Activated CD4-positive, alpha-beta T cell treated with anti-CD3 and anti-CD28 coated beads, Interleukin-10, Interleukin-2, amounts not matched to agents 100 ng/mL and 50 ng/mL, durations not matched to agents 16 hours and 8 hours (primary cell): ENCODE data around the gene GPS2.
"Not testable (repeated sequence)": the region's sequence is repeated elsewhere in the genome, so short reads cannot be mapped to it uniquely, and the experiment has no call there.

ENCODE experiments used
- DNase-seq: peaks from one replicate; pipeline ENCODE4 v3.0.0-alpha.2; 2020

Gene GPS2, protein sequence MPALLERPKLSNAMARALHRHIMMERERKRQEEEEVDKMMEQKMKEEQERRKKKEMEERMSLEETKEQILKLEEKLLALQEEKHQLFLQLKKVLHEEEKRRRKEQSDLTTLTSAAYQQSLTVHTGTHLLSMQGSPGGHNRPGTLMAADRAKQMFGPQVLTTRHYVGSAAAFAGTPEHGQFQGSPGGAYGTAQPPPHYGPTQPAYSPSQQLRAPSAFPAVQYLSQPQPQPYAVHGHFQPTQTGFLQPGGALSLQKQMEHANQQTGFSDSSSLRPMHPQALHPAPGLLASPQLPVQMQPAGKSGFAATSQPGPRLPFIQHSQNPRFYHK

DNA sequence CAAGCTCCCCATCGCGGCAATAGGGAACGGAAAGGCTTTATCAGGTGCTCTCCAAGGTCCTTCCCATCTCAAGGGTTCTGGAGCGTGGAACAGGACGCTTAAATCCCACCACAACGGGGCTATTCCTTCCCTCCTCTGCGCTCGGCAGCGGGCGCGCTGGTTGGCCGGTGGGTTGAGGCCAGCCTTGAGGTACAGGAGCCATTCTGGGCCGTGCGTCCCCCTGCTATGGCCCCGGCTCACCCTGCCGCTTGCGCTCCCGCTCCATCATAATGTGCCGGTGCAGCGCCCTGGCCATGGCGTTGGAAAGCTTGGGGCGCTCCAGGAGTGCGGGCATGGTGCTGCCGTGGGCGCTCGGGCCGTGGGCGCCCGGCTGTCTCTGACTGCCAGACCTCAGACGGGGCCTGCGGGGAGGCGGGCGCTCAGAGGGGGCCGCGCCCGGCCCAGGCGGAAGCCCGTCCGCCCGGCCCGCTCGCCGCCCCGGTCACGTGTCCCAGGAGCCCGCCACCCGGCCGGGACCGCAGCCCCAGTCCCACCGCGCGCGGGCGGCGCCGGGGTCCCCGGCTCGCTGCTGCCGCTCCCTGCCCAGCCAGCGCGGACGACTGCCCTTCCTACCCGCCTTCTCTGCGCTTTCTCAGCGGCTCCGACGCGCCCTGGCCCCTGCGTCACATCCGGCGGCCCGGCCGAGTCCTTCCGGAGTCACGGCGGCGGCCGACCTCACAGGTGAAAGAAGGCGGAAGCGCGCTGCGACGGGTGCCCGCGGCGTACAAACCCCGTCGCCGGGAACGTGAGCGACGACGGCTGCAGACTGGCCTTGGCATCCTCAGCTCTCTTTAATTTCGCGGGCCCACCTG is at the start of gene GPS2:
Gene GPS2, minus strand, starts transcription at position 642 of the 851 bp plus-strand sequence. Its CDS starts 308 bp downstream, at position 334.
- DNase-seq: peak; percentile 95

GRCh38 chr17:7363311-7363710 is 48.2 kb upstream of the GPS2 start:
- no peak for DNase-seq

GRCh38 chr17:7361906-7362305 is 46.7 kb upstream of the GPS2 start:
- no peak for DNase-seq

DNA sequence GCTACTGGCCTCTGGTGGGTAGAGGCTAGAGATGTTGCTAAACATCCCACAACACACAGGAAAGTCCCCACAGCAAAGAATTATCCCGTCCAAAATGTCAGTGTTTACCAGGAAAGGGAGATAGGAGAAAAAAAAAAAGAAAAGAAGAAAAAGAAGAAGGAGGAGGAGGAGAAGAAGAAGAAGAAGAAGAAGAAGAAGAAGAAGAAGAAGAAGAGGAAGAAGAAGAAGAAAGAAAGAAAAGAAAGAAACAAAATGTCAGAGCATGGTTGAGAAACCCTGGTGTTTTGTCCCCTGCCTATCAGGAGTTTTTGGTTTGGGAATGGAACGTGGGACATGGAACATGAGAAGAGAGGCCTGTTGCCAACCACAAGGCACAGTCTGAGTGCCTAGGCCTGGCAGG is 42.2 kb upstream of the GPS2 start:
- no peak for DNase-seq

DNA sequence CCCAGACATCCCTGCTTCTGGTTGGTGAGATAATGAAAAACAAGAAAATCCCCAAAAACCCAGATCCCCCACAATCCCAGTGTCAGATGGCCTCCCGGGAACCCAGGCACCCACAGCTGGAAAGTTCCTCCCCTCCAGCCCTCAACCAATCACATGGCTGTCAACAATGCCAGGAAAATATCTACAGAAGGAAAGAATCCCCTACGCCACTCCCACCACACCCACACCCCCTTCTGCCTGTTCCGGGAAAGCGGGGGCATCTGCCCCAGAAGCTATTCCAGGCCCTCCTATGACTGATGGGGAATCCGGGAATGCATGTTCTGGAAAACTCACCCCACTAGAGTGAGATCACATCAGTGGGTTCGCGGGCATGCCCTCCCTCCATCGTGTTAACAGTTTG is 41.6 kb upstream of the GPS2 start:
- no peak for DNase-seq

DNA sequence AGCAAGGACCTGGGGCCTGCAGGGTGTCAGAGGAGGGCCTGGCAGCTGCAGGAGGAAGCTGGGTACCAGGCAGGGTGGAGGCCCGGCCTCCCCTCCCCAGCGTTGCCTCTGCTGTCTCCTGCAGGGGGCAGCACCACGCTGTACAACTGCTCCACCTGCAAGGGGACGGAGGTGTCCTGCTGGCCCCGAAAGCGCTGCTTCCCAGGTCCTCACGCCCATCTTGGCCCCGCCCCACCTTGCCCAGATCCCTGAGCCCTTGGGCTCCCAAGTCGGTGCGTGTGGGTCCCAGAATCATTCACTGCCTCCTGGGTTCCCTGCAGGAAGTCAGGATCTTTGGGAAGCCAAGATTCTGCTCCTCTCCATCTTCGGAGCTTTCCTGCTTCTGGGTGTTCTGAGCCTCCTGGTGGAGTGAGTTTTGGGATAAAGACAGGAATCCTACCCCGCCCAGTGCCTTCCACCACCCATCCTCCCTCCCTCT is 41.0 kb upstream of the GPS2 start:
- peak; percentile 92 for DNase-seq

DNA sequence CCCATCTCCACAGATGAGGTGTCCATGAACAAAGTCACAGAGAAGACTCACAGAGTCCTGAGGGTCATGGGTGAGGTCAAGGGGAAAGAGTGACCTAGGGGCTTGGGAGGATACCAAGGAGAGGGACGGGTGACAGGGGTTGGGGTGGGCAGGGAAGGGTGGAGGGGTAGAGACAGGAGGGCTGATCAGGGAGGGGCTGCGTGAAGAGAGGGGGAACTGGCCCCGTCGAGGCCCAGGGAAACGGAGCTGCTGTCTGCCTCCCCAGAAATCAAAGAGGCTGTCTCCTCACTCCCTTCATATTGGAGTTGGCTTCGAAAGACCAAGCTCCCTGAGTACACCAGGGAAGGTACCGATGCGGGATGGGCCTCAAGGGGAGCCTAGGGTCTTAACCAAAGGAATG is 40.4 kb upstream of the GPS2 start:
- no peak for DNase-seq

- DNase-seq: no peak
Measured at GRCh38 chr17:7355053-7355452, 39.9 kb upstream of the GPS2 start, which contains the start of gene TMEM95. TSS of gene TMEM95 (plus strand) at chr17:7355156. CDS start at chr17:7355205, 49 bp downstream.

GRCh38 chr17:7354262-7354843 is 39.2 kb upstream of the GPS2 start:
- DNase-seq: peak; percentile 49

DNA sequence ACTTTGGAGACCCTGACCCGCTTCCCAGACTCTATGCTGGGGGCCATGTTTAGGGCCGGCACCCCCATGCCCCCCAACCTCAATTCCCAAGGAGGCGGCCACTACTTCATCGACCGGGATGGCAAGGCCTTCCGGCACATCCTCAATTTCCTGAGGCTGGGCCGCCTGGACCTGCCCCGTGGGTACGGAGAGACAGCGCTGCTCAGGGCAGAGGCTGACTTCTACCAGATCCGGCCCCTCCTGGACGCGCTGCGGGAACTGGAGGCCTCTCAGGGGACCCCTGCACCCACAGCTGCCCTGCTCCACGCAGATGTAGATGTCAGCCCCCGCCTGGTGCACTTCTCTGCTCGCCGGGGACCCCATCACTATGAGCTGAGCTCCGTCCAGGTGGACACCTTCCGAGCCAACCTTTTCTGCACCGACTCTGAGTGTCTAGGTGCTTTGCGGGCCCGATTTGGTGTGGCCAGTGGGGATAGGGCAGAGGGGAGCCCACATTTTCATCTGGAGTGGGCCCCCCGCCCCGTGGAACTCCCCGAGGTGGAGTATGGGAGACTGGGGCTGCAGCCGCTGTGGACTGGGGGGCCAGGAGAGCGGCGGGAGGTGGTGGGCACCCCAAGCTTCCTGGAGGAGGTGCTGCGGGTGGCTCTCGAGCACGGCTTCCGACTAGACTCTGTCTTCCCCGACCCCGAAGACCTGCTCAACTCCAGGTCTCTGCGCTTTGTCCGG is 37.9 kb upstream of the GPS2 start:
- no peak for DNase-seq

DNA sequence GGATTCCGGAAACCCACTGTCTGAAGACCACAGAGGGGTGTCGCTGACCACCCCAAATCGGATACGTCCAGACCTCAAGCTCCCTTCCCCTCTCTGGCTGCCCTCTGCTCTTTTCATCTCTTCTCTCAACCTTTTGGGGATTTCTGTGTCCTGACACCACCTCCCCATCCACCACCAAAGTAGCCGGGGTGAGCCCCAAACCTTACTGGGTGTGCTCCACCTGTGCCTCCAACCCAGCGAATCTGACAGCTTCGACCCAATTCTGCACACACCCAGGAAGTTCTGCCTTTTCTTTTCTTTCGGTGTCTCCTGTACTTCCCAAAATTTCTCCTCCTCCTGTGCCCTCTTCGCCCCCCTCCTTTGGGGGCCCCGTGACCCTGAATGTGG is 37.3 kb upstream of the GPS2 start:
- DNase-seq: no peak

- DNase-seq: peak; percentile 87
Measured at GRCh38 chr17:7351665-7352502, 36.7 kb upstream of the GPS2 start, which contains the start of gene KCTD11. TSS of gene KCTD11 (plus strand) at chr17:7352162.

DNA sequence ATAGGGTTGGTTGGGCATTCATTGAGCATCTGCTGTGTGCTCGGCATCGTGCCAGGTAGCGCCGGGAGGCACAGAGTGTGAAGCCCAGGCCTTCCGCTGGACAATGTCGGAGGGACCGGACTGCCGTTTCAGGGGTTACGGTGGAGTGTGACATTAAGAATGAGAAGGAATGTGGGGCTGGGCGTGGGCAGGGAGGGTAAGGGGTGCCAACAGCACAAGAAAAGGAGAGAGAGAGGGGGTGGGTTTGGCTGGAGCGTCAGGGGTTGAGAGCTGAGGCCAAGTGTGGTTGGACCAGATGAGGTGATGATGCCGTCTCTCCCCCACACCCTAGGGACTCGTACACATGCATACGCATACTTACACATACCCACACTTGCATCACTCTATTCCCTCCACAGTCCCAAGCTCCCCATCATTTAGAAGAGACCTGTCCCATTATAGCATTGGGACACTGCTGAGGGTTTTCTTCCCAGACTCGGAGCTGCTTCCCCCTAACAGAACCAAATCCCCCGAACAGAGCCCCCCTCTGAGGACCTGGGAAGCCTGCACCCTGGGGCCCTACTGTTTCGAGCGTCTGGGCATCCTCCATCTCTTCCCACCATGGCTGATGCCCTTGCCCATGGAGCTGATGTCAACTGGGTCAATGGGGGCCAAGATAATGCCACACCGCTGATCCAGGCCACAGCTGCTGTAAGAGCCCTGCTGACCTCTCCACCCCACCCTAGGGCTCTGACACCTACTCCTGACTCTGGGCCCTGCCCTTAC is 33.5 kb upstream of the GPS2 start:
- no peak for DNase-seq

- DNase-seq: no peak
Measured at GRCh38 chr17:7347630-7348477, 32.7 kb upstream of the GPS2 start.

- no peak for DNase-seq
Measured at GRCh38 chr17:7346761-7347614, 31.8 kb upstream of the GPS2 start.

DNA sequence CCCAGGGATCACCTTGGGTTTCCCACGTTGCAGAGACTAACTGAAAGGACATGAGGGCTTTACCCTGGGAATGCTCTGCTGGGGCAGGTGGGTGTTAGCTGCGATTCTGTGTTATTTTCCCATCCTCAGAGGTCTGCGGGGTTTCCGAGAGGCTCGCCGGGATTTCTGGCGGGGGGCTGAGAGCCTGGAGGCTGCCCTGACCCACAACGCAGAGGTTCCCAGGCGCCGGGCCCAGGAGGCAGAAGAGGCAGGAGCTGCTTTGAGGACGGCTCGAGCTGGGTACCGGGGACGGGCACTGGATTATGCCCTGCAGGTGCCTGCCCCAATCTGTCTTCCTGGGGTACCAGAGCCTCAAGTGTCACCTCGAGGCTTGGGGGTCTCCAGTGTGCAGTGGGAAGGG is 28.1 kb upstream of the GPS2 start:
- no peak for DNase-seq

GRCh38 chr17:7341842-7342241 is 26.7 kb upstream of the GPS2 start:
- DNase-seq: no peak

DNA sequence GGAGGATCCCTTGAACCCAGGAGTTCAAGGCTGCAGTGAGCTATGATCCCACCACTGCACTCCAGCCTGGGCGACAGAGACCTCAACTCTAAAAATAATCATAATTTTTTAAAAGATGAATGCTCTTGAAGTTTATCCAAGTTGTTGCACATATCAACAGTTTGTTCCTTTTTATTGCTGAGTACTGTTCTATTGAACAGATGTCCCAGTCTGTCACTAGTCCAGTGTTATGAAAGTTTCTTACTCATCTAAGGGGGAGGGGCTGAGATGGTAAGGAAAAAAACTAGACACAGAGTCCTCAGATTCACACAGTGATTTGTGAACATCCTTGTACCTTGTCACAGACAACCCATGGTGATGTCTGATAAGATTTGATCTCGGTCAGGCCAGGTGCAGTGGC is 25.0 kb upstream of the GPS2 start:
- DNase-seq: no peak

DNA sequence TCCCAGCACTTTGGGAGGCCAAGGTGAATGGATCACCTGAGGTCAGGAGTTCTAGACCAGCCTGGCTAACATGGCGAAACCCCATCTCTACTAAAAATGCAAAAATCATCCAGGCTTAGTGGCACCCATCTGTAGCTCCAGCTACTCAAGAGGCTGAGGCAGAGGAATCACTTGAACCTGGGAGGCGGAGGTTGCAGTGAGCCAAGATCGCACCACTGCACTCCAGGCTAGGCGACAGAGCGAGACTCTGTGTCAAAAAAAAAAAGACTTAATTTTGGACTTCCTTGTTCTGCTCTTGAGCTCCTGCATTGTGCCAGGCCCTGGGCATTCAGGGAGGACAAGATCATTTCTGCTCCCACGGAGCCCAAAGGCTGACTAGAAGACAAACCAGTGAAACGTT is 22.4 kb upstream of the GPS2 start:
- DNase-seq: not testable (repeated sequence)
